HepG2 (cell line): Measurements from ENCODE around the gene TTC28. TPM values are rescaled to one million over a fixed set of nuclear protein-coding genes. Genes with fewer than 3 reads are reported as not detected.

Source experiments
- ATAC-seq: fragments of 200-7000 bp; cut with Tn5 transposase; 3 replicates; pipeline ENCODE4 v1.9.1; 2020; ENCODE audit warnings: mild to moderate bottlenecking, moderate library complexity
- BruUV-seq: library from RNA; stranded (reverse); fragments of 400-500 nt; replicated peaks from 2 replicates; lab custom pipeline; 2021; lab: Mats Ljungman, UMichigan
- CTCF ChIA-PET: fragments of 300-600 bp; formaldehyde crosslinking; extraction: SDS; loops from one replicate; lab custom pipeline; 2021; ENCODE audit warnings: low total read pairs, inconsistent platforms, low intra/inter-chr PET ratio; lab: Yijun Ruan, JAX
- POLR2A ChIA-PET: fragments of 350-600 bp; sonication (Branson Sonifier 250); formaldehyde crosslinking; loops from one replicate; lab custom pipeline; 2020; ENCODE audit warnings: antibody characterized with exemption, inconsistent platforms; lab: Yijun Ruan, JAX
- DNase-seq: peaks from one replicate; pipeline ENCODE4 v3.0.0-alpha.2; 2015; ENCODE audit warnings: low spot score
- FAIRE-seq: peaks from 3 replicates; lab custom pipeline; 2011; peaks lifted over from hg19 to GRCh38; lab: Jason Lieb, UNC
- H2AFZ ChIP-seq: one replicate; pipeline ENCODE4 v1.6.1; 2011; ENCODE audit warnings: low read length, inconsistent platforms
- H3K27ac ChIP-seq: fragments of 300-600 bp; 3 replicates; pipeline ENCODE4 v1.8.0; 2011; ENCODE audit warnings: mixed run types, mild to moderate bottlenecking, mixed read lengths, low read length, inconsistent platforms; ENCODE audit not compliant: insufficient read depth; ENCODE audit errors: extremely low read length
- H3K27me3 ChIP-seq, 2 experiments: fragments of 200-600 bp in 1 of 2; 2 replicates in 1 of 2; 3 replicates in 1 of 2; pipeline versions ENCODE4 v1.6.0 to v1.8.0; 2011; ENCODE audit warnings: low read length in 2 of 2, mild to moderate bottlenecking in 2 of 2, moderate library complexity in 2 of 2, inconsistent platforms in 1 of 2; ENCODE audit not compliant: insufficient read depth in 2 of 2, control insufficient read depth in 1 of 2
- H3K36me3 ChIP-seq, 2 experiments: fragments of 200-600 bp in 1 of 2; replicated peaks in 1 of 2; 2 replicates in 1 of 2; 3 replicates in 1 of 2; pipeline versions ENCODE4 v1.5.1 to v1.8.0; 2011; ENCODE audit warnings: low read length in 2 of 2, inconsistent platforms in 1 of 2; ENCODE audit not compliant: insufficient read depth in 2 of 2, control insufficient read depth in 1 of 2
- H3K4me1 ChIP-seq: 2 replicates; pipeline ENCODE4 v1.5.1; 2012; ENCODE audit warnings: low read length, inconsistent platforms; ENCODE audit not compliant: insufficient read depth
- H3K4me2 ChIP-seq: 2 replicates; pipeline ENCODE4 v1.6.0; 2011; ENCODE audit warnings: low read depth, low read length, inconsistent platforms
- H3K4me3 ChIP-seq, 3 experiments: fragments of 200-600 bp in 1 of 3; sonication (generic), shearing (Covaris generic) in 1 of 3; replicated peaks in 1 of 3; 2 replicates each; pipeline ENCODE4 v1.5.1; 2011 to 2016; ENCODE audit warnings: low read length in 3 of 3, inconsistent platforms in 2 of 3, low read depth in 2 of 3, mild to moderate bottlenecking in 2 of 3, control low read depth in 1 of 3, mixed read lengths in 1 of 3; ENCODE audit not compliant: insufficient read depth in 1 of 3
- H3K79me2 ChIP-seq: one replicate; pipeline ENCODE4 v1.6.1; 2011; ENCODE audit warnings: low read length, inconsistent platforms; ENCODE audit not compliant: insufficient read depth
- H3K9ac ChIP-seq: 2 replicates; pipeline ENCODE4 v1.6.0; 2011; ENCODE audit warnings: mild to moderate bottlenecking, low read depth, low read length, inconsistent platforms; ENCODE audit not compliant: insufficient read depth
- H3K9me3 ChIP-seq: 2 replicates; pipeline ENCODE4 v1.5.1; 2012; ENCODE audit warnings: mild to moderate bottlenecking, low read length
- H4K20me1 ChIP-seq: 2 replicates; pipeline ENCODE4 v1.6.0; 2011; ENCODE audit warnings: inconsistent platforms, mild to moderate bottlenecking, low read length, moderate library complexity; ENCODE audit not compliant: insufficient read depth
- DR1 ChIP-seq: sonication (generic); formaldehyde crosslinking; IDR thresholded peaks from 2 replicates; pipeline ENCODE4 v1.8.0; 2021; ENCODE audit warnings: mild to moderate bottlenecking, missing genetic modification reagents, inconsistent platforms
- HDAC2 ChIP-seq: sonication (generic); formaldehyde crosslinking; IDR thresholded peaks from 2 replicates; pipeline ENCODE4 v1.4.0; 2020; ENCODE audit warnings: missing genetic modification reagents
- HOXA3 ChIP-seq: sonication (generic); formaldehyde crosslinking; IDR thresholded peaks from 2 replicates; pipeline ENCODE4 v1.5.0; 2020; ENCODE audit warnings: missing genetic modification reagents
- NPAS2 ChIP-seq: sonication (generic); formaldehyde crosslinking; IDR thresholded peaks from 2 replicates; pipeline ENCODE4 v1.8.0; 2022; ENCODE audit warnings: mild to moderate bottlenecking, missing genetic modification reagents, borderline replicate concordance
- SOX5 ChIP-seq: IDR thresholded peaks from 2 replicates; pipeline ENCODE4 v1.6.1; 2016; ENCODE audit warnings: borderline replicate concordance
- TCF7L2 ChIP-seq: IDR thresholded peaks from 2 replicates; pipeline ENCODE4 v1.6.1; 2011; ENCODE audit warnings: mild to moderate bottlenecking, low read depth, low read length, moderate library complexity
- TEAD3 ChIP-seq: optimal IDR thresholded peaks from 2 replicates; pipeline ENCODE3; 2016; ENCODE audit warnings: borderline replicate concordance
- ZBTB44 ChIP-seq: sonication (generic); formaldehyde crosslinking; IDR thresholded peaks from 2 replicates; pipeline ENCODE4 v1.4.0; 2020; ENCODE audit warnings: missing genetic modification reagents
- ZFP36 ChIP-seq: fragments of 150-350 bp; IDR thresholded peaks from 2 replicates; pipeline ENCODE4 v1.6.1; 2018; ENCODE audit warnings: borderline replicate concordance, low read length, low read depth; ENCODE audit not compliant: partially characterized antibody
- ZNF839 ChIP-seq: sonication (generic); formaldehyde crosslinking; IDR thresholded peaks from 2 replicates; pipeline ENCODE4 v1.4.0; 2020; ENCODE audit warnings: missing genetic modification reagents, mild to moderate bottlenecking, borderline replicate concordance
- ZSCAN22 ChIP-seq: sonication (generic); formaldehyde crosslinking; IDR thresholded peaks from 2 replicates; pipeline ENCODE4 v1.4.0; 2020; ENCODE audit warnings: mild to moderate bottlenecking, missing genetic modification reagents
- WGBS: methylation state at CpG from one replicate; pipeline ENCODE4 v1.1.6; 2017; ENCODE audit warnings: low lambda C conversion rate; 5-methylcytosine and 5-hydroxymethylcytosine counted together
- in situ Hi-C: cut with HindIII; loops from 2 replicates; pipeline ENCODE4 v1.10.0; 2017; ENCODE audit warnings: low pct_unique_long_range_greater_than_20kb; ENCODE audit not compliant: extremely low pct_ligation_motif_present
- intact Hi-C: fragments of 100-400 bp; cut with micrococcal nuclease; formaldehyde crosslinking; loops from one replicate; pipeline ENCODE4 v1.10.0; 2022; ENCODE audit not compliant: unreplicated experiment
- polyA plus RNA-seq, 8 experiments: library from polyadenylated mRNA; depleted of rRNA in 3 of 8; stranded (reverse) in 7 of 8; unstranded in 1 of 8; fragments of >200 nt; fragmentation: Illumina TruSeq in 4 of 8; extraction: Trizol in 4 of 8; gene quantifications; 2 replicates each; pipeline versions ENCODE4 v1.2.1 to v1.2.3, GENCODE V29; 2011 to 2016; ENCODE audit warnings: low read depth in 4 of 8, missing spikeins in 1 of 8, mixed read lengths in 1 of 8; ENCODE audit not compliant: insufficient read depth in 1 of 8
- total RNA-seq, 5 experiments: library from RNA; depleted of rRNA; stranded (reverse); fragments of >200 nt; fragmentation: Illumina TruSeq; extraction: Trizol; gene quantifications; 2 replicates each; pipeline ENCODE4 v1.2.3, GENCODE V29; 2016; ENCODE audit warnings: low read depth in 1 of 5
- TF ChIP-seq, protein P1 (sequence below): fragments of 450-650 bp; IDR thresholded peaks from 2 replicates; pipeline ENCODE4 v1.6.1; 2017; ENCODE audit warnings: mild to moderate bottlenecking
- TF ChIP-seq, protein P2 (sequence below): sonication (generic); formaldehyde crosslinking; IDR thresholded peaks from 2 replicates; pipeline ENCODE4 v1.9.0; 2021; ENCODE audit warnings: missing genetic modification reagents, borderline replicate concordance

TTC28 gene
- total and polyA plus RNA-seq, 2 of the 13 experiments (the other 11 are each of a cell fraction or from before 2014, with no cell fraction given) = 4.2 to 13.1 TPM

DNA sequence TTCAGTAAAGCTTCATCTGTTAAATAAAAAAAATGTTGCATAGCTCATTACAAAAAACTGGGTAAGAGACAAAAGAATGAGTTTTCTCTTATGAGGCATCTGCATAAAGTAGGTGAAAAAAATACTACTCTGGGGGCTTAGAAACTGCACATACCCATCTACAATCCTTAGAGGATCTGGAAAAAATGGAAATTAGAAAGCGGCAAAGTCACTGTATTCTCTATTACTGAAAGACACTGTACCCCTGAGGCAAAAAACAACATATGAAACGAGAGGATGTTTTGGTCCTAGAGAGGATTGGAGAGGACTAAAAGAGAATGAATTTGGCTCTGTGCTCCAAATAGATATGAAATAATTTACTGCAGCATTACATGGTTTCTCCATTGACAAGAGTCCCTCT lies 553.8 kb downstream of the TTC28 start:
- no peaks in the 10 kb centered on the region for H3K36me3 ChIP-seq
- DNase-seq = no peak
- FAIRE-seq = no peak
- H3K27ac ChIP-seq = no peak overlapping the region
- TF ChIP-seq ZNF839 (CRISPR knock-in tag) (no peak), ZSCAN22 (CRISPR knock-in tag) (no peak), NPAS2 (CRISPR knock-in tag) (no peak), TEAD3 (CRISPR knock-in tag) (no peak), HDAC2 (CRISPR knock-in tag) (no peak), TCF7L2 (no peak), ZFP36 (no peak), ZBTB44 (CRISPR knock-in tag) (no peak), HOXA3 (no peak), DR1 (CRISPR knock-in tag) (no peak), SOX5 (CRISPR knock-in tag) (no peak)
- TF ChIP-seq, protein P1, sequence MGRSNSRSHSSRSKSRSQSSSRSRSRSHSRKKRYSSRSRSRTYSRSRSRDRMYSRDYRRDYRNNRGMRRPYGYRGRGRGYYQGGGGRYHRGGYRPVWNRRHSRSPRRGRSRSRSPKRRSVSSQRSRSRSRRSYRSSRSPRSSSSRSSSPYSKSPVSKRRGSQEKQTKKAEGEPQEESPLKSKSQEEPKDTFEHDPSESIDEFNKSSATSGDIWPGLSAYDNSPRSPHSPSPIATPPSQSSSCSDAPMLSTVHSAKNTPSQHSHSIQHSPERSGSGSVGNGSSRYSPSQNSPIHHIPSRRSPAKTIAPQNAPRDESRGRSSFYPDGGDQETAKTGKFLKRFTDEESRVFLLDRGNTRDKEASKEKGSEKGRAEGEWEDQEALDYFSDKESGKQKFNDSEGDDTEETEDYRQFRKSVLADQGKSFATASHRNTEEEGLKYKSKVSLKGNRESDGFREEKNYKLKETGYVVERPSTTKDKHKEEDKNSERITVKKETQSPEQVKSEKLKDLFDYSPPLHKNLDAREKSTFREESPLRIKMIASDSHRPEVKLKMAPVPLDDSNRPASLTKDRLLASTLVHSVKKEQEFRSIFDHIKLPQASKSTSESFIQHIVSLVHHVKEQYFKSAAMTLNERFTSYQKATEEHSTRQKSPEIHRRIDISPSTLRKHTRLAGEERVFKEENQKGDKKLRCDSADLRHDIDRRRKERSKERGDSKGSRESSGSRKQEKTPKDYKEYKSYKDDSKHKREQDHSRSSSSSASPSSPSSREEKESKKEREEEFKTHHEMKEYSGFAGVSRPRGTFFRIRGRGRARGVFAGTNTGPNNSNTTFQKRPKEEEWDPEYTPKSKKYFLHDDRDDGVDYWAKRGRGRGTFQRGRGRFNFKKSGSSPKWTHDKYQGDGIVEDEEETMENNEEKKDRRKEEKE = no peak
- TF ChIP-seq, protein P2, sequence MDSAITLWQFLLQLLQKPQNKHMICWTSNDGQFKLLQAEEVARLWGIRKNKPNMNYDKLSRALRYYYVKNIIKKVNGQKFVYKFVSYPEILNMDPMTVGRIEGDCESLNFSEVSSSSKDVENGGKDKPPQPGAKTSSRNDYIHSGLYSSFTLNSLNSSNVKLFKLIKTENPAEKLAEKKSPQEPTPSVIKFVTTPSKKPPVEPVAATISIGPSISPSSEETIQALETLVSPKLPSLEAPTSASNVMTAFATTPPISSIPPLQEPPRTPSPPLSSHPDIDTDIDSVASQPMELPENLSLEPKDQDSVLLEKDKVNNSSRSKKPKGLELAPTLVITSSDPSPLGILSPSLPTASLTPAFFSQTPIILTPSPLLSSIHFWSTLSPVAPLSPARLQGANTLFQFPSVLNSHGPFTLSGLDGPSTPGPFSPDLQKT (CRISPR knock-in tag) = no peak
- intact Hi-C loops (loop anchor here (10.0 kb wide), 1 partner anchor 1441 kb away; no protein-coding TSS in a partner anchor), in situ Hi-C loops (no loop called here)
- H4K20me1 ChIP-seq = no peaks in the 10 kb centered on the region
- POLR2A ChIA-PET = no interaction called here
- no peaks in the 10 kb centered on the region for H3K4me1 ChIP-seq
- no peak overlapping the region for H3K9ac ChIP-seq
- no peak for ATAC-seq
- no peaks in the 10 kb centered on the region for H3K9me3 ChIP-seq
- CTCF ChIA-PET = no interaction called here
- WGBS = 96% methylated on average over 2 of the region's 2 CpGs
- no peak overlapping the region for H3K4me3 ChIP-seq
- H3K79me2 ChIP-seq = no peaks in the 10 kb centered on the region
- no peak overlapping the region for H3K4me2 ChIP-seq
- H3K27me3 ChIP-seq = no peaks in the 10 kb centered on the region
- BruUV-seq = no TSS peak
- H2AFZ ChIP-seq = no peak overlapping the region
